Left kidney (tissue), 2 donors: ENCODE results near the gene ZNF283. TPM values are rescaled to one million over a fixed set of nuclear protein-coding genes. Genes with fewer than 3 reads are reported as not detected.
"Not testable (repeated sequence)": the region's sequence is repeated elsewhere in the genome, so short reads cannot be mapped to it uniquely, and the experiment has no call there.

Experiments
- DNase-seq: peaks from one replicate; pipeline ENCODE4 v3.0.0-alpha.2; 2013
- polyA plus RNA-seq: library from polyadenylated mRNA; unstranded; fragments of 120-200 nt; gene quantifications from one replicate; pipeline ENCODE4 v1.2.1, GENCODE V29; 2013; ENCODE audit not compliant: insufficient read length

The ZNF283 gene
- polyA plus RNA-seq, 1 donor, result 24.5 TPM

GRCh38 chr19:43799502-43800142, 27.5 kb upstream of the ZNF283 start:
- no peak for DNase-seq

GRCh38 chr19:43802216-43802951, 24.7 kb upstream of the ZNF283 start, which contains the start of gene LYPD5:
TSS of gene LYPD5 (minus strand) at chr19:43802447. CDS start at chr19:43802380, 67 bp downstream.
- no peak for DNase-seq

GRCh38 chr19:43804432-43804831, 22.7 kb upstream of the ZNF283 start:
- DNase-seq, result no peak

- not testable (repeated sequence) for DNase-seq
These were observed 20.7 kb upstream of the ZNF283 start for GRCh38 chr19:43806401-43806800.

- DNase-seq, result no peak
These were observed 20.3 kb upstream of the ZNF283 start for GRCh38 chr19:43806848-43807247.

- DNase-seq, result no peak
These were observed 19.5 kb upstream of the ZNF283 start for GRCh38 chr19:43807651-43808050.

- no peak for DNase-seq
These were observed 17.1 kb upstream of the ZNF283 start for GRCh38 chr19:43809762-43810696.

GRCh38 chr19:43811837-43812236, 15.3 kb upstream of the ZNF283 start:
- no peak for DNase-seq

GRCh38 chr19:43812259-43812658, 14.9 kb upstream of the ZNF283 start:
- DNase-seq, result no peak

GRCh38 chr19:43812688-43813087, 14.4 kb upstream of the ZNF283 start:
- DNase-seq, result no peak

GRCh38 chr19:43814663-43815352, 12.3 kb upstream of the ZNF283 start:
- DNase-seq, result no peak

- DNase-seq, result not testable (repeated sequence)
These were observed 9.7 kb upstream of the ZNF283 start for GRCh38 chr19:43817454-43817853.

GRCh38 chr19:43818500-43818899, 8.6 kb upstream of the ZNF283 start:
- no peak for DNase-seq

- DNase-seq, result no peak
These were observed 6.8 kb upstream of the ZNF283 start for GRCh38 chr19:43820098-43820883.

GRCh38 chr19:43820884-43821215, 6.3 kb upstream of the ZNF283 start:
- DNase-seq, result no peak

- not testable (repeated sequence) for DNase-seq
These were observed 3.3 kb upstream of the ZNF283 start for GRCh38 chr19:43823856-43824255.

GRCh38 chr19:43824572-43824971, 2.5 kb upstream of the ZNF283 start:
- not testable (repeated sequence) for DNase-seq

- no peak for DNase-seq
These were observed 12.0 kb downstream of the ZNF283 start for GRCh38 chr19:43839139-43839538.

GRCh38 chr19:43842007-43842406, 14.9 kb downstream of the ZNF283 start:
- no peak for DNase-seq

- no peak for DNase-seq
These were observed 20.1 kb downstream of the ZNF283 start for GRCh38 chr19:43847246-43847645.

GRCh38 chr19:43847884-43848283, 20.8 kb downstream of the ZNF283 start:
- DNase-seq, result no peak
